A549 (cell line): Measurements from ENCODE around the gene TNS1.

Experiments used
- CEBPB ChIP-seq, 2 experiments: fragments of >200 bp in 1 of 2; sonication (Bioruptor Twin) in 1 of 2; formaldehyde crosslinking in 1 of 2; IDR thresholded peaks; 2 replicates each; pipeline ENCODE4 v1.6.1; 2012 to 2016
- EP300 ChIP-seq, 2 experiments: fragments of >200 bp; sonication (Bioruptor Twin); formaldehyde crosslinking; IDR thresholded peaks; 2 replicates in 1 of 2; 3 replicates in 1 of 2; pipeline ENCODE4 v1.6.1; 2016 to 2017
- ESRRA ChIP-seq: fragments of 150-350 bp; IDR thresholded peaks from 2 replicates; pipeline ENCODE4 v1.6.1; 2014; ENCODE audit warnings: mild to moderate bottlenecking, low read length, borderline replicate concordance
- POLR2A ChIP-seq: IDR thresholded peaks from 2 replicates; pipeline ENCODE4 v1.6.1; 2012; ENCODE audit warnings: mild to moderate bottlenecking, low read length
- SMC3 ChIP-seq: fragments of >200 bp; sonication (Bioruptor Twin); formaldehyde crosslinking; IDR thresholded peaks from 3 replicates; pipeline ENCODE4 v1.6.1; 2018; ENCODE audit warnings: inconsistent platforms
- ZFP36 ChIP-seq: fragments of 450-650 bp; IDR thresholded peaks from 2 replicates; pipeline ENCODE4 v1.6.1; 2014; ENCODE audit warnings: borderline replicate concordance; ENCODE audit not compliant: partially characterized antibody
- TF ChIP-seq, protein P1 (sequence below): fragments of >200 bp; sonication (Bioruptor Twin); formaldehyde crosslinking; IDR thresholded peaks from 3 replicates; pipeline ENCODE4 v1.5.1; 2016
- TF ChIP-seq, protein P2 (sequence below): fragments of 450-650 bp; IDR thresholded peaks from 2 replicates; pipeline ENCODE4 v1.6.1; 2014; ENCODE audit warnings: antibody characterized with exemption

DNA sequence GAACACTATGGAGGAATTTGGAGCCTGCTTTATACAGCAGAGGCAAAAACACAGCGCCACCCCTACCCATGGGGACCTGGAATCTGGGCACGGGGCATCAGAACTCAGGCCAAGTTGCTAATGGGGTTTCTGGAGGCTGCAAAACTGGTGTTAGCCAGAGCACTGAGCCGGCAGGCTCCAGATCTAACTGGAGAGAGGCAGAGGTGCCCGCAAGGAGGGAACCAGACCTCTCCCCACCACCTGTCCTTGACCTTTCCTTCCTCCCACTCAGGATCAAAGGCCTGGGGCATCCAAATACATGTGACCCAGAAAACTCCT, 126.6 kb downstream of the TNS1 start:
- no peak for TF ChIP-seq POLR2A
- TF ChIP-seq SMC3 = no peak
- TF ChIP-seq, protein P1, sequence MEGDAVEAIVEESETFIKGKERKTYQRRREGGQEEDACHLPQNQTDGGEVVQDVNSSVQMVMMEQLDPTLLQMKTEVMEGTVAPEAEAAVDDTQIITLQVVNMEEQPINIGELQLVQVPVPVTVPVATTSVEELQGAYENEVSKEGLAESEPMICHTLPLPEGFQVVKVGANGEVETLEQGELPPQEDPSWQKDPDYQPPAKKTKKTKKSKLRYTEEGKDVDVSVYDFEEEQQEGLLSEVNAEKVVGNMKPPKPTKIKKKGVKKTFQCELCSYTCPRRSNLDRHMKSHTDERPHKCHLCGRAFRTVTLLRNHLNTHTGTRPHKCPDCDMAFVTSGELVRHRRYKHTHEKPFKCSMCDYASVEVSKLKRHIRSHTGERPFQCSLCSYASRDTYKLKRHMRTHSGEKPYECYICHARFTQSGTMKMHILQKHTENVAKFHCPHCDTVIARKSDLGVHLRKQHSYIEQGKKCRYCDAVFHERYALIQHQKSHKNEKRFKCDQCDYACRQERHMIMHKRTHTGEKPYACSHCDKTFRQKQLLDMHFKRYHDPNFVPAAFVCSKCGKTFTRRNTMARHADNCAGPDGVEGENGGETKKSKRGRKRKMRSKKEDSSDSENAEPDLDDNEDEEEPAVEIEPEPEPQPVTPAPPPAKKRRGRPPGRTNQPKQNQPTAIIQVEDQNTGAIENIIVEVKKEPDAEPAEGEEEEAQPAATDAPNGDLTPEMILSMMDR = no peak
- no peak for TF ChIP-seq ESRRA
- TF ChIP-seq EP300 (IDR thresholded peaks at IDR 0.05) = no peak
- no peak for TF ChIP-seq ZFP36
- TF ChIP-seq, protein P2, sequence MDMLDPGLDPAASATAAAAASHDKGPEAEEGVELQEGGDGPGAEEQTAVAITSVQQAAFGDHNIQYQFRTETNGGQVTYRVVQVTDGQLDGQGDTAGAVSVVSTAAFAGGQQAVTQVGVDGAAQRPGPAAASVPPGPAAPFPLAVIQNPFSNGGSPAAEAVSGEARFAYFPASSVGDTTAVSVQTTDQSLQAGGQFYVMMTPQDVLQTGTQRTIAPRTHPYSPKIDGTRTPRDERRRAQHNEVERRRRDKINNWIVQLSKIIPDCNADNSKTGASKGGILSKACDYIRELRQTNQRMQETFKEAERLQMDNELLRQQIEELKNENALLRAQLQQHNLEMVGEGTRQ = no peak
- no peak for TF ChIP-seq CEBPB (IDR thresholded peaks at IDR 0.05)
